Coronary artery (tissue), 2 donors: ENCODE results near the gene TBC1D8.
A peak's percentile ranks its signal among the peaks of the same experiment; 100 is the strongest.

ENCODE experiments used
- DNase-seq: peaks from one replicate; pipeline ENCODE4 v3.0.0-alpha.2; 2017; ENCODE audit warnings: low spot score
- H3K27ac ChIP-seq, 2 donors: fragments of 200-600 bp; sonication (generic); one replicate each; pipeline ENCODE4 v1.5.1; 2016 to 2019
- H3K4me3 ChIP-seq: fragments of 200-600 bp; sonication (generic); 2 replicates; pipeline ENCODE4 v1.5.1; 2016; ENCODE audit warnings: mild to moderate bottlenecking, moderate library complexity
- TF ChIP-seq, protein P1 (sequence below): fragments of 200-600 bp; sonication (generic); IDR thresholded peaks from one replicate; pipeline ENCODE4 v1.5.1; 2019; ENCODE audit warnings: antibody characterized with exemption

TBC1D8 gene

GRCh38 chr2:101064868-101065549 lies 86.2 kb downstream of the TBC1D8 start:
- Histone ChIP-seq H3K27ac (peak overlapping the region in 1 of 2 donors; percentile 62), H3K4me3 (no peak overlapping the region)
- no peak for DNase-seq
- TF ChIP-seq, protein P1, sequence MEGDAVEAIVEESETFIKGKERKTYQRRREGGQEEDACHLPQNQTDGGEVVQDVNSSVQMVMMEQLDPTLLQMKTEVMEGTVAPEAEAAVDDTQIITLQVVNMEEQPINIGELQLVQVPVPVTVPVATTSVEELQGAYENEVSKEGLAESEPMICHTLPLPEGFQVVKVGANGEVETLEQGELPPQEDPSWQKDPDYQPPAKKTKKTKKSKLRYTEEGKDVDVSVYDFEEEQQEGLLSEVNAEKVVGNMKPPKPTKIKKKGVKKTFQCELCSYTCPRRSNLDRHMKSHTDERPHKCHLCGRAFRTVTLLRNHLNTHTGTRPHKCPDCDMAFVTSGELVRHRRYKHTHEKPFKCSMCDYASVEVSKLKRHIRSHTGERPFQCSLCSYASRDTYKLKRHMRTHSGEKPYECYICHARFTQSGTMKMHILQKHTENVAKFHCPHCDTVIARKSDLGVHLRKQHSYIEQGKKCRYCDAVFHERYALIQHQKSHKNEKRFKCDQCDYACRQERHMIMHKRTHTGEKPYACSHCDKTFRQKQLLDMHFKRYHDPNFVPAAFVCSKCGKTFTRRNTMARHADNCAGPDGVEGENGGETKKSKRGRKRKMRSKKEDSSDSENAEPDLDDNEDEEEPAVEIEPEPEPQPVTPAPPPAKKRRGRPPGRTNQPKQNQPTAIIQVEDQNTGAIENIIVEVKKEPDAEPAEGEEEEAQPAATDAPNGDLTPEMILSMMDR, result no peak

DNA sequence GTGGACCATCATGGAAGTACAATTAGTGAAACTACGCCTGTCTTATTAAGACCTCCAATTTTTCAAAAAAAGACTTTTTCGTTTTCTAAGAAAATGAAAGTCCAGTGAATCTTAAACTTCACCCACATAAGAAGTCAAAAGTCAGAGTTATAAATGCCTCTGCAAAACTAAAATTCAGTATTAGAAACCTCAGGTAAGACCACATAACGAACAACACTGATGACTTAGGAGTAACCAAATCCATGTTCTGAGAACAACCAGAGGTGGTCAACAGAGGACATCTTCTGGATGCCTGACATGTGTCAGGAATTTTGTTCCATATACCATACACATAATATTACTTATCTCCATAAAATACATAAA lies 86.7 kb downstream of the TBC1D8 start:
- no peak for DNase-seq
- Histone ChIP-seq H3K4me3 (no peak overlapping the region), H3K27ac (peak overlapping the region in 1 of 2 donors; percentile 62)
- TF ChIP-seq, protein P1, result no peak

DNA sequence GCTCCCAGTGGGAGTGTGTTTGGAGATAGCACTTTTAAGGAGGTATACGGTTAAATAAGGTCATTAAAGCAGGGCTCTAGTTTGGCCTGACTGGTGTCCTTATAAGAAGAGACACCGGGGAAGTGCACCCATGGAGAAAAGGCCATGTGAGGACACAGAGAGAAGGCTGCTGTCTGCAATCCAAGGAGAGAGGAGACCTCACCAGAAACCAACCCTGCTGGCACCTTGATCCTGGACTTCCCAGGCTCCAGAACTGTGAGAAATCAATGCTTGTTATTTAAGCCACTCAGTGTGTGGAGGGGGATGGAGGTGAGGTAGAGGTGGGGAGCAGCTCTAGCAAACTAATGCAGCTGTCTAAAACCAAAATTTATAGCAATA lies 87.1 kb downstream of the TBC1D8 start:
- Histone ChIP-seq H3K4me3 (no peak overlapping the region), H3K27ac (peak overlapping the region in 1 of 2 donors; percentile 32)
- no peak for DNase-seq
- TF ChIP-seq, protein P1, result no peak

DNA sequence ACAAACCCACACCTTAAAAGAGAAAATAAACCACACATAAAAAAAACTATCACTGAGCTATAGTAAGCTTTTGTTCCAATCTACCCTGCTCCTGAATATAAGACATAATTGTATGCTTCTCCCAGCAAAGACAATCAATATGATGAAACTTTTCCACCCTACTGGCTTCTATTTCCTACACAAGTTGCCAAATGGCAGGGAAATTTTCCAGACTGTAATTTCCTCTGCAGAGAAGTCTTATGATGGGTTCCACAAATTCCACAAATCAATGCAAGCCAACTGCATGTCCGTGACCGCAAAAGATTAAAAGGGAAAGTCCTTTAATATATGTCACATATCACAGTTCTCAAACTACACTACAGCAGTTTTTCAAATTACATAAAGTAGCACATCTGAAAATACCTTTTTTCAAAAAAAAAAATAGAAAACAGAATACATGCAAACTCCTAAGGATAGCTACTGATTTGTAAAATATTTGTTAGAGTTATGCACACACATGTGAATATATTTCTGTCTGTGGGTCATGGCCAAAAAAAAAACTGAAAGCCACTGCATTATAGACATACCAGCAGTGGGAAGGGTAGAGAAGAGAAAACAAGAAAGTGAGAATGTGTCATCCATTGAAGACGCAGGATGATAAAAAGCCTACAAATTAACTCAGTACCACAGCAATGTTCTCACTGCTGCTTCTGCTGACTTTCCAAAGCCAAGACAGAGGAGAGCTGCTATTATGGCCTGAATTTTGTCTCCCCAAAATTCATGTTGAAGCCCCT lies 87.6 kb downstream of the TBC1D8 start:
- TF ChIP-seq, protein P1, result no peak

GRCh38 chr2:101058386-101058785 lies 92.8 kb downstream of the TBC1D8 start:
- no peak for DNase-seq
- TF ChIP-seq, protein P1, result no peak
- Histone ChIP-seq H3K4me3 (no peak overlapping the region), H3K27ac (no peak overlapping the region)

More for the DNA sequence above, 87.6 kb downstream of the TBC1D8 start:
- DNase-seq, result no peak
- Histone ChIP-seq H3K4me3 (no peak overlapping the region), H3K27ac (peak overlapping the region in 1 of 2 donors; percentile 32)

- Histone ChIP-seq H3K4me3 (no peak overlapping the region), H3K27ac (no peak overlapping the region)
- DNase-seq, result no peak
- TF ChIP-seq, protein P1, result no peak
These were observed 93.9 kb downstream of the TBC1D8 start for GRCh38 chr2:101057051-101057933.
